A549 (cell line): ENCODE data around the gene TOR1B. TPM values are rescaled to one million over a fixed set of nuclear protein-coding genes. Genes with fewer than 3 reads are reported as not detected.

Experiments
- ATAC-seq, 2 experiments: fragments of 200-7000 bp in 1 of 2; fragments of >200 bp in 1 of 2; cut with Nextera tagmentation in 1 of 2; cut with Tn5 transposase in 1 of 2; 3 replicates each; pipeline versions ENCODE4 v1.8.0 to v1.9.1; 2018 to 2020; ENCODE audit warnings: mild to moderate bottlenecking in 1 of 2, moderate library complexity in 1 of 2
- CTCF ChIA-PET: fragments of 300-600 bp; sonication (Branson Sonifier 250); formaldehyde crosslinking; extraction: SDS; loops from one replicate; lab custom pipeline; 2021; ENCODE audit warnings: antibody characterized with exemption, inconsistent platforms; lab: Yijun Ruan, JAX
- POLR2A ChIA-PET: fragments of 350-600 bp; formaldehyde crosslinking; extraction: SDS; loops from one replicate; lab custom pipeline; 2021; ENCODE audit warnings: antibody characterized with exemption, inconsistent platforms; lab: Yijun Ruan, JAX
- DNase-seq, 2 experiments: peaks; one replicate each; pipeline versions ENCODE4 v3.0.0 to v3.0.0-alpha.2; 2011 to 2016; ENCODE audit warnings: low read depth in 1 of 2, low spot score in 1 of 2
- FAIRE-seq: peaks from 2 replicates; lab custom pipeline; 2011; peaks lifted over from hg19 to GRCh38; lab: Jason Lieb, UNC
- H3K27ac ChIP-seq, 2 experiments: fragments of >200 bp; sonication (Bioruptor Twin); formaldehyde crosslinking; 3 replicates each; pipeline ENCODE4 v1.5.1; 2016 to 2017
- H3K4me1 ChIP-seq: fragments of >200 bp; sonication (Bioruptor Twin); formaldehyde crosslinking; 3 replicates; pipeline ENCODE4 v1.6.1; 2016
- H3K4me2 ChIP-seq: fragments of >200 bp; sonication (Bioruptor Twin); formaldehyde crosslinking; 3 replicates; pipeline ENCODE4 v1.6.1; 2016
- H3K4me3 ChIP-seq: fragments of >200 bp; sonication (Bioruptor Twin); formaldehyde crosslinking; 3 replicates; pipeline ENCODE4 v1.5.1; 2016
- H3K9me3 ChIP-seq: fragments of >200 bp; sonication (Bioruptor Twin); formaldehyde crosslinking; 3 replicates; pipeline ENCODE4 v1.6.1; 2016
- ATOH8 ChIP-seq: fragments of 250-450 bp; sonication (Bioruptor Pico); IDR thresholded peaks from 2 replicates; pipeline ENCODE4 v1.5.0; 2020; ENCODE audit warnings: low read depth, mild to moderate bottlenecking, moderate library complexity
- BCL3 ChIP-seq: fragments of >200 bp; sonication (Bioruptor Twin); formaldehyde crosslinking; IDR thresholded peaks from 3 replicates; pipeline ENCODE4 v1.6.1; 2016
- CBX8 ChIP-seq: fragments of 200-600 bp; sonication (generic); IDR thresholded peaks from 2 replicates; pipeline ENCODE4 v1.6.1; 2016
- CHD4 ChIP-seq: fragments of 200-600 bp; sonication (generic); IDR thresholded peaks from 2 replicates; pipeline ENCODE4 v1.6.1; 2016; ENCODE audit warnings: antibody characterized with exemption, mild to moderate bottlenecking, borderline replicate concordance
- EHF ChIP-seq: fragments of 250-450 bp; sonication (Bioruptor Pico); IDR thresholded peaks from 2 replicates; pipeline ENCODE4 v1.5.0; 2020; ENCODE audit warnings: mild to moderate bottlenecking
- EHMT2 ChIP-seq: fragments of 200-600 bp; sonication (generic); IDR thresholded peaks from 2 replicates; pipeline ENCODE4 v1.6.1; 2016; ENCODE audit warnings: antibody characterized with exemption, low read depth, mild to moderate bottlenecking, moderate library complexity
- ESRRA ChIP-seq: fragments of 150-350 bp; IDR thresholded peaks from 2 replicates; pipeline ENCODE4 v1.6.1; 2014; ENCODE audit warnings: mild to moderate bottlenecking, low read length, borderline replicate concordance
- FOSB ChIP-seq: fragments of 250-450 bp; sonication (Bioruptor Pico); IDR thresholded peaks from 2 replicates; pipeline ENCODE4 v1.5.0; 2020; ENCODE audit warnings: mild to moderate bottlenecking, moderate library complexity
- FOSL2 ChIP-seq, 2 experiments: fragments of 450-650 bp in 1 of 2; fragments of >200 bp in 1 of 2; sonication (Bioruptor Twin) in 1 of 2; formaldehyde crosslinking; IDR thresholded peaks; 2 replicates each; pipeline versions ENCODE4 v1.5.0 to v1.6.1; 2016 to 2020; ENCODE audit warnings: mild to moderate bottlenecking in 1 of 2, moderate library complexity in 1 of 2
- FOXS1 ChIP-seq: fragments of 250-450 bp; sonication (Bioruptor Pico); IDR thresholded peaks from 2 replicates; pipeline ENCODE4 v1.5.0; 2020; ENCODE audit warnings: mild to moderate bottlenecking, moderate library complexity
- GATA3 ChIP-seq: IDR thresholded peaks from 2 replicates; pipeline ENCODE4 v1.6.1; 2012; ENCODE audit warnings: borderline replicate concordance
- HDAC2 ChIP-seq: fragments of 200-600 bp; sonication (generic); IDR thresholded peaks from 2 replicates; pipeline ENCODE4 v1.6.1; 2016
- HES2 ChIP-seq: fragments of >200 bp; sonication (Bioruptor Twin); formaldehyde crosslinking; IDR thresholded peaks from 2 replicates; pipeline ENCODE4 v1.6.1; 2016
- HEYL ChIP-seq: fragments of 250-450 bp; sonication (Bioruptor Pico); IDR thresholded peaks from 2 replicates; pipeline ENCODE4 v1.8.0; 2021; ENCODE audit warnings: mild to moderate bottlenecking, moderate library complexity
- HOXA7 ChIP-seq: fragments of 250-450 bp; sonication (Bioruptor Pico); IDR thresholded peaks from 2 replicates; pipeline ENCODE4 v1.5.0; 2020; ENCODE audit warnings: mild to moderate bottlenecking, moderate library complexity
- HOXB5 ChIP-seq: fragments of 250-450 bp; sonication (Bioruptor Pico); IDR thresholded peaks from 2 replicates; pipeline ENCODE4 v1.5.0; 2020; ENCODE audit warnings: mild to moderate bottlenecking, moderate library complexity
- JUN ChIP-seq, 2 experiments: fragments of >200 bp; sonication (Bioruptor Twin); formaldehyde crosslinking; IDR thresholded peaks; 2 replicates in 1 of 2; 3 replicates in 1 of 2; pipeline ENCODE4 v1.6.1; 2016 to 2017
- JUNB ChIP-seq: fragments of >200 bp; sonication (Bioruptor Twin); formaldehyde crosslinking; IDR thresholded peaks from 2 replicates; pipeline ENCODE4 v1.6.1; 2016
- KDM5A ChIP-seq: fragments of 200-600 bp; sonication (generic); IDR thresholded peaks from 2 replicates; pipeline ENCODE4 v1.6.1; 2016; ENCODE audit warnings: antibody characterized with exemption, mild to moderate bottlenecking
- MAX ChIP-seq: IDR thresholded peaks from 2 replicates; pipeline ENCODE4 v1.6.1; 2012
- NPAS2 ChIP-seq: fragments of 250-450 bp; sonication (Bioruptor Pico); IDR thresholded peaks from 2 replicates; pipeline ENCODE4 v1.8.0; 2022; ENCODE audit warnings: mild to moderate bottlenecking, moderate library complexity, borderline replicate concordance
- PBX3 ChIP-seq: IDR thresholded peaks from 2 replicates; pipeline ENCODE4 v1.6.1; 2012
- PHF8 ChIP-seq: fragments of 200-600 bp; sonication (generic); IDR thresholded peaks from 2 replicates; pipeline ENCODE4 v1.6.1; 2016; ENCODE audit warnings: low read depth, mild to moderate bottlenecking, antibody characterized with exemption, moderate library complexity, borderline replicate concordance
- RAD21 ChIP-seq, 2 experiments: fragments of >200 bp in 1 of 2; sonication (Bioruptor Twin) in 1 of 2; formaldehyde crosslinking in 1 of 2; IDR thresholded peaks in 1 of 2; conservative IDR thresholded peaks in 1 of 2; 2 replicates in 1 of 2; 3 replicates in 1 of 2; pipeline ENCODE4 v1.6.1; 2012 to 2018; ENCODE audit warnings: inconsistent platforms in 1 of 2
- RARB ChIP-seq: fragments of 250-450 bp; sonication (Bioruptor Pico); IDR thresholded peaks from 2 replicates; pipeline ENCODE4 v1.8.0; 2021; ENCODE audit warnings: mild to moderate bottlenecking, moderate library complexity
- RNF2 ChIP-seq: fragments of 200-600 bp; sonication (generic); IDR thresholded peaks from 2 replicates; pipeline ENCODE4 v1.6.1; 2016; ENCODE audit warnings: low read depth, mild to moderate bottlenecking, antibody characterized with exemption, moderate library complexity, borderline replicate concordance
- SREBF2 ChIP-seq: fragments of 450-650 bp; IDR thresholded peaks from 2 replicates; pipeline ENCODE4 v1.6.1; 2014; ENCODE audit warnings: mild to moderate bottlenecking, moderate library complexity
- TFCP2L1 ChIP-seq: fragments of 250-450 bp; sonication (Bioruptor Pico); IDR thresholded peaks from 2 replicates; pipeline ENCODE4 v1.5.0; 2021; ENCODE audit warnings: mild to moderate bottlenecking
- USF2 ChIP-seq: fragments of 450-650 bp; IDR thresholded peaks from 2 replicates; pipeline ENCODE4 v1.6.1; 2014; ENCODE audit warnings: antibody characterized with exemption
- ZC3H11A ChIP-seq: fragments of 450-650 bp; IDR thresholded peaks from 2 replicates; pipeline ENCODE4 v1.6.1; 2014; ENCODE audit warnings: antibody characterized with exemption, mild to moderate bottlenecking
- WGBS: methylation state at CpG from one replicate; pipeline ENCODE4 v1.1.6; 2017; ENCODE audit errors: missing lambda C conversion rate; 5-methylcytosine and 5-hydroxymethylcytosine counted together
- polyA plus RNA-seq, 4 experiments: library from polyadenylated mRNA; depleted of rRNA in 3 of 4; stranded (reverse); fragments of >200 nt; fragmentation: RNase III in 1 of 4; extraction: RNeasy Plus Mini Kit Qiagen cat#74134 plus additional on column Dnase treatment in 1 of 4; gene quantifications; 2 replicates in 3 of 4; 3 replicates in 1 of 4; pipeline ENCODE4 v1.2.3, GENCODE V29; 2011 to 2017

The TOR1B gene
- polyA plus RNA-seq, 2 of the 4 experiments (the other 2 are of a cell fraction): 24.9 to 32.4 TPM

GRCh38 chr9:129774791-129775447, 28.1 kb upstream of the TOR1B start:
- FAIRE-seq: no peak
- H3K9me3 ChIP-seq: no peaks in the 10 kb centered on the region
- TF ChIP-seq JUN (IDR thresholded peaks at IDR 0.05) (no peak), SREBF2 (no peak), ATOH8 (0 out of 2 replicates have a peak, but pooled peaks have one; percentile 19), MAX (0 out of 2 replicates have a peak, but pooled peaks have one; percentile 34), EHF (CRISPR knock-in tag) (peak; percentile 60; the same call in 1 of the 2 replicates), HDAC2 (no peak), HES2 (no peak), RARB (CRISPR knock-in tag) (no peak), FOSB (CRISPR knock-in tag) (no peak), HEYL (CRISPR knock-in tag) (0 out of 2 replicates have a peak, but pooled peaks have one; percentile 23), USF2 (peak; percentile 18; the same call in 1 of the 2 replicates), HOXB5 (CRISPR knock-in tag) (no peak), JUNB (no peak), TFCP2L1 (no peak), KDM5A (no peak), ZC3H11A (no peak), RAD21 (conservative IDR thresholded peaks at IDR 0.05 in 1 of 2, IDR thresholded peaks at IDR 0.05 in 1 of 2) (no peak), PHF8 (no peak), HOXA7 (CRISPR knock-in tag) (0 out of 2 replicates have a peak, but pooled peaks have one; percentile 27), NPAS2 (no peak)
- 81% methylated on average over 20 of the region's 20 CpGs for WGBS
- CTCF ChIA-PET: interaction anchor here (1.2 to 26.1 kb wide), 9 partner anchors 9 to 636 kb away, joined by 3 to 1179 read pairs (median 7); partner anchors contain the start of gene PTGES
- no peak for ATAC-seq
- peak overlapping the region; percentile 18; the same call in 1 of the 3 replicates for H3K4me2 ChIP-seq
- peaks cover 61% of the 10 kb centered on the region for H3K4me1 ChIP-seq
- POLR2A ChIA-PET: interaction anchor here (3.5 kb wide), 1 partner anchor 37 kb away, joined by 22 read pairs; no protein-coding TSS in a partner anchor
- H3K27ac ChIP-seq: peak overlapping the region; percentile 79 to 89
- H3K4me3 ChIP-seq: no peak overlapping the region
- no peak for DNase-seq

- no peak for FAIRE-seq
- CTCF ChIA-PET: interaction anchor here (1.2 to 26.1 kb wide), 9 partner anchors 9 to 636 kb away, joined by 3 to 1179 read pairs (median 7); partner anchors contain the start of gene PTGES
- H3K4me1 ChIP-seq: peaks cover 61% of the 10 kb centered on the region
- H3K27ac ChIP-seq: peak overlapping the region; percentile 79 to 89
- no peak for ATAC-seq
- H3K4me2 ChIP-seq: no peak overlapping the region
- H3K4me3 ChIP-seq: no peak overlapping the region
- DNase-seq: no peak
- no peaks in the 10 kb centered on the region for H3K9me3 ChIP-seq
- POLR2A ChIA-PET: interaction anchor here (2.3 to 3.5 kb wide), 2 partner anchors 24 to 38 kb away, joined by 22 to 26 read pairs; partner anchors contain the start of gene PTGES
- TF ChIP-seq CBX8 (no peak), FOXS1 (CRISPR knock-in tag) (no peak), JUN (IDR thresholded peaks at IDR 0.05) (no peak), ESRRA (no peak), CHD4 (no peak), GATA3 (no peak), FOSL2 (IDR thresholded peaks at IDR 0.05) (no peak), FOSL2 (CRISPR knock-in tag; IDR thresholded peaks at IDR 0.05) (no peak), EHMT2 (no peak), PBX3 (no peak), JUNB (no peak), USF2 (no peak), NPAS2 (no peak), RNF2 (no peak), BCL3 (no peak)
- WGBS: 53% methylated on average over 2 of the region's 2 CpGs
These were observed 27.6 kb upstream of the TOR1B start for GRCh38 chr9:129775448-129775798.
